Sigmoid colon (tissue), 4 donors: ENCODE results near the gene SLC16A5.
"Not testable (repeated sequence)": the region's sequence is repeated elsewhere in the genome, so short reads cannot be mapped to it uniquely, and the experiment has no call there.

Experiments used
- POLR2A ChIP-seq, 2 donors: fragments of 450-650 bp; IDR thresholded peaks; one replicate each; pipeline ENCODE4 v1.6.1; 2016; ENCODE audit warnings: antibody characterized with exemption in 2 of 2, mild to moderate bottlenecking in 2 of 2, moderate library complexity in 2 of 2
- POLR2AphosphoS5 ChIP-seq, 4 donors: sonication (generic); formaldehyde crosslinking; IDR thresholded peaks; one replicate each; pipeline ENCODE4 v1.6.1; 2017; ENCODE audit warnings: antibody characterized with exemption in 4 of 4
- TF ChIP-seq, protein P1 (sequence below), 4 experiments: fragments of 450-650 bp in 3 of 4; fragments of 200-600 bp in 1 of 4; IDR thresholded peaks; one replicate each; pipeline ENCODE4 v1.5.1; 2016 to 2019; ENCODE audit warnings: antibody characterized with exemption in 4 of 4, mild to moderate bottlenecking in 3 of 4, moderate library complexity in 2 of 4

DNA sequence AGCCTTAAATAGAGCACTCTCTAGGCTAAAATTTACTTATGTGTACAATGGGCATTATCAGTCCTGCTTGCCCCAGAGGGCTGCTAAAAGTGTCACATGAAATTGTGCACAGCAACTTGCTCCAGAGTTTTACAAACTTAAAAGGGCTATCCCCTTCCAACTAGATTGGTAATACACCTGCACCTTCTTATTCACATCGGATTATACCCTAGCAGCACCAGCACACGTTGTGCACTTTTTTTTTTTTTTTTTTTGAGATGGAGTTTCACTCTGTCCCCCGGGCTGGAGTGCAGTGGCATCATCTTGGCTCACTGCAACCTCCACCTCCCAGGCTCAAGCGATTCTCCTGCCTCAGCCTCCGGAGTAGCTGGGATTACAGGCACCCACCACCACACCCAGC lies 44.0 kb upstream of the SLC16A5 start:
- TF ChIP-seq, protein P1, sequence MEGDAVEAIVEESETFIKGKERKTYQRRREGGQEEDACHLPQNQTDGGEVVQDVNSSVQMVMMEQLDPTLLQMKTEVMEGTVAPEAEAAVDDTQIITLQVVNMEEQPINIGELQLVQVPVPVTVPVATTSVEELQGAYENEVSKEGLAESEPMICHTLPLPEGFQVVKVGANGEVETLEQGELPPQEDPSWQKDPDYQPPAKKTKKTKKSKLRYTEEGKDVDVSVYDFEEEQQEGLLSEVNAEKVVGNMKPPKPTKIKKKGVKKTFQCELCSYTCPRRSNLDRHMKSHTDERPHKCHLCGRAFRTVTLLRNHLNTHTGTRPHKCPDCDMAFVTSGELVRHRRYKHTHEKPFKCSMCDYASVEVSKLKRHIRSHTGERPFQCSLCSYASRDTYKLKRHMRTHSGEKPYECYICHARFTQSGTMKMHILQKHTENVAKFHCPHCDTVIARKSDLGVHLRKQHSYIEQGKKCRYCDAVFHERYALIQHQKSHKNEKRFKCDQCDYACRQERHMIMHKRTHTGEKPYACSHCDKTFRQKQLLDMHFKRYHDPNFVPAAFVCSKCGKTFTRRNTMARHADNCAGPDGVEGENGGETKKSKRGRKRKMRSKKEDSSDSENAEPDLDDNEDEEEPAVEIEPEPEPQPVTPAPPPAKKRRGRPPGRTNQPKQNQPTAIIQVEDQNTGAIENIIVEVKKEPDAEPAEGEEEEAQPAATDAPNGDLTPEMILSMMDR (IDR thresholded peaks at IDR 0.05), result not testable (repeated sequence)
- not testable (repeated sequence) for TF ChIP-seq POLR2A, POLR2AphosphoS5 (IDR thresholded peaks at IDR 0.05)
